H1 (cell line): ENCODE results near the gene SMYD4. TPM values are rescaled to one million over a fixed set of nuclear protein-coding genes. Genes with fewer than 3 reads are reported as not detected.

Experiments used
- ATF3 ChIP-seq: IDR thresholded peaks from 2 replicates; pipeline ENCODE4 v1.6.1; 2011; ENCODE audit warnings: low read depth, mild to moderate bottlenecking, low read length; ENCODE audit not compliant: insufficient read depth
- CREB1 ChIP-seq: IDR thresholded peaks from 2 replicates; pipeline ENCODE4 v1.6.1; 2012; ENCODE audit warnings: inconsistent platforms
- CTBP2 ChIP-seq: IDR thresholded peaks from 2 replicates; pipeline ENCODE4 v1.7.0; 2011; ENCODE audit warnings: borderline replicate concordance, mild to moderate bottlenecking, moderate library complexity, mixed read lengths, low read length; ENCODE audit not compliant: insufficient read depth, insufficient read length
- MAFK ChIP-seq: IDR thresholded peaks from 2 replicates; pipeline ENCODE4 v1.6.1; 2012; ENCODE audit warnings: low read depth, mild to moderate bottlenecking, improper control_type of control experiment, low read length
- RBBP5 ChIP-seq: IDR thresholded peaks from 2 replicates; pipeline ENCODE4 v1.7.1; 2012; ENCODE audit warnings: low read depth, mild to moderate bottlenecking, inconsistent platforms, low read length, moderate library complexity, borderline replicate concordance
- SAP30 ChIP-seq: fragments of 300-600 bp; sonication (generic); IDR thresholded peaks from 2 replicates; pipeline ENCODE4 v1.7.1; 2012; ENCODE audit warnings: low read length, moderate library complexity, mild to moderate bottlenecking, inconsistent platforms; ENCODE audit not compliant: insufficient read depth, insufficient replicate concordance
- SIN3A ChIP-seq, 2 experiments: IDR thresholded peaks in 1 of 2; conservative IDR thresholded peaks in 1 of 2; 2 replicates each; pipeline ENCODE4 v1.6.1; 2011 to 2012; ENCODE audit warnings: low read length in 2 of 2, improper control_type of control experiment in 1 of 2, low read depth in 1 of 2, mild to moderate bottlenecking in 1 of 2
- SP4 ChIP-seq: IDR thresholded peaks from 2 replicates; pipeline ENCODE4 v1.6.1; 2012; ENCODE audit warnings: low read length, inconsistent platforms
- polyA plus RNA-seq, 7 experiments: library from polyadenylated mRNA; depleted of rRNA in 3 of 7; stranded (reverse) in 5 of 7; unstranded in 2 of 7; fragments of >200 nt in 5 of 7; fragments of 200-250 nt in 2 of 7; gene quantifications; 1 replicate in 5 of 7; 2 replicates in 1 of 7; 4 replicates in 1 of 7; pipeline versions ENCODE4 v1.2.1 to v1.2.3, GENCODE V29; 2011 to 2013; ENCODE audit warnings: missing spikeins in 2 of 7, mixed read lengths in 2 of 7
- total RNA-seq: library from RNA; stranded (reverse); fragmentation: NEBNext Ultra II Directional; extraction: Animal tissue kit (Norgen Biotek cat#: 25700); gene quantifications from 2 replicates; pipeline ENCODE4 v1.2.1, GENCODE V29; 2021

SMYD4 gene
- total and polyA plus RNA-seq, 2 of the 8 experiments (the other 6 are each of a cell fraction or from before 2014, with no cell fraction given), result 10.5 to 23.4 TPM

- TF ChIP-seq SIN3A (conservative IDR thresholded peaks at IDR 0.05 in 1 of 2, IDR thresholded peaks at IDR 0.05 in 1 of 2; ENCODE audit: low read depth in 1 of 2, low read length in 2 of 2), result no peak
- TF ChIP-seq SP4, result no peak
- TF ChIP-seq ATF3, result no peak
- TF ChIP-seq RBBP5, result no peak
- no peak for TF ChIP-seq CTBP2
- TF ChIP-seq CREB1, result no peak
- no peak for TF ChIP-seq SAP30
- no peak for TF ChIP-seq MAFK
- TF ChIP-seq, all 59 proteins: peak for 0
Measured at GRCh38 chr17:1729966-1730325, 99.8 kb downstream of the SMYD4 start (continued).

Other genes with a start within 250 kb of the SMYD4 start
- 6.6 and 7.8 TPM in 2 replicates for gene SLC43A2, start 201.1 kb downstream of the SMYD4 start, total RNA-seq
- 10.5 and 12.6 TPM in 2 replicates for gene SLC43A2, start 201.1 kb downstream of the SMYD4 start, polyA plus RNA-seq (2011; rRNA removed)
- gene SCARF1, start 184.2 kb downstream of the SMYD4 start, total RNA-seq, result 1.6 TPM in 2 replicates
- 1.1 and 1.5 TPM in 2 replicates for gene SCARF1, start 184.2 kb downstream of the SMYD4 start, polyA plus RNA-seq (2011; rRNA removed)
- gene RILP, start 180.0 kb downstream of the SMYD4 start, total RNA-seq, result 6.0 and 7.2 TPM in 2 replicates
- gene RILP, start 180.0 kb downstream of the SMYD4 start, polyA plus RNA-seq (2011; rRNA removed), result 6.8 and 10.3 TPM in 2 replicates
- gene PRPF8, start 145.0 kb downstream of the SMYD4 start, total RNA-seq, result 328 and 329 TPM in 2 replicates
- gene PRPF8, start 145.0 kb downstream of the SMYD4 start, polyA plus RNA-seq (2011; rRNA removed), result 271 and 337 TPM in 2 replicates
- gene TLCD2, start 119.5 kb downstream of the SMYD4 start, total RNA-seq, result 1.3 and 1.4 TPM in 2 replicates
- gene TLCD2, start 119.5 kb downstream of the SMYD4 start, polyA plus RNA-seq (2011; rRNA removed), result 0.47 and 0.69 TPM in 2 replicates
- gene WDR81, start 105.2 kb downstream of the SMYD4 start, total RNA-seq, result 12.3 and 13.1 TPM in 2 replicates
- 9.1 and 12.9 TPM in 2 replicates for gene WDR81, start 105.2 kb downstream of the SMYD4 start, polyA plus RNA-seq (2011; rRNA removed)
- gene SERPINF2, start 87.0 kb downstream of the SMYD4 start, total RNA-seq, result 1.6 and 1.8 TPM in 2 replicates
- 3.2 and 5.5 TPM in 2 replicates for gene SERPINF2, start 87.0 kb downstream of the SMYD4 start, polyA plus RNA-seq (2011; rRNA removed)
- 41.5 and 42.3 TPM in 2 replicates for gene SERPINF1, start 67.8 kb downstream of the SMYD4 start, total RNA-seq
- 136 and 161 TPM in 2 replicates for gene SERPINF1, start 67.8 kb downstream of the SMYD4 start, polyA plus RNA-seq (2011; rRNA removed)
- 181 and 194 TPM in 2 replicates for gene RPA1, start 103 bp upstream of the SMYD4 start, total RNA-seq
- gene RPA1, start 103 bp upstream of the SMYD4 start, polyA plus RNA-seq (2011; rRNA removed), result 56.0 and 79.1 TPM in 2 replicates
- 0.11 TPM in 1 of 2 replicates, not detected in the other for gene RTN4RL1, start 195.4 kb upstream of the SMYD4 start, total RNA-seq
- gene RTN4RL1, start 195.4 kb upstream of the SMYD4 start, polyA plus RNA-seq (2011; rRNA removed), result 0.09 and 0.11 TPM in 2 replicates
- 24.9 and 27.1 TPM in 2 replicates for gene DPH1, start 200.3 kb upstream of the SMYD4 start, total RNA-seq
- gene DPH1, start 200.3 kb upstream of the SMYD4 start, polyA plus RNA-seq (2011; rRNA removed), result 30.0 and 48.3 TPM in 2 replicates
- gene OVCA2, start 212.1 kb upstream of the SMYD4 start, total RNA-seq, result 14.9 and 15.3 TPM in 2 replicates
- 34.5 and 37.0 TPM in 2 replicates for gene OVCA2, start 212.1 kb upstream of the SMYD4 start, polyA plus RNA-seq (2011; rRNA removed)
- 0.09 and 0.19 TPM in 2 replicates for gene HIC1, start 225.2 kb upstream of the SMYD4 start, total RNA-seq
- gene HIC1, start 225.2 kb upstream of the SMYD4 start, polyA plus RNA-seq (2011; rRNA removed), result 0.06 and 0.11 TPM in 2 replicates